Mesenchymal stem cell (in vitro differentiated cells and primary cell): ENCODE measurements around the gene CD8A. TPM values are rescaled to one million over a fixed set of nuclear protein-coding genes. Genes with fewer than 3 reads are reported as not detected.
"Not testable (repeated sequence)": the region's sequence is repeated elsewhere in the genome, so short reads cannot be mapped to it uniquely, and the experiment has no call there.

Experiments used
- DNase-seq: peaks from one replicate; pipeline ENCODE4 v3.0.0-alpha.2; 2013
- H2AFZ ChIP-seq: one replicate; pipeline ENCODE4 v1.6.1; 2013; ENCODE audit warnings: low read depth, mild to moderate bottlenecking, control low read depth, inconsistent platforms, low read length, moderate library complexity
- H2AK5ac ChIP-seq: 2 replicates; pipeline ENCODE4 v1.6.1; 2013; ENCODE audit warnings: low read length, moderate library complexity, mild to moderate bottlenecking, inconsistent platforms; ENCODE audit not compliant: severe bottlenecking
- H2BK120ac ChIP-seq: one replicate; pipeline ENCODE4 v1.6.1; 2013; ENCODE audit warnings: low read depth, mild to moderate bottlenecking, inconsistent platforms, low read length, moderate library complexity
- H2BK12ac ChIP-seq, 2 experiments: one replicate each; pipeline ENCODE4 v1.6.1; 2013; ENCODE audit warnings: inconsistent platforms in 2 of 2, low read length in 2 of 2, mild to moderate bottlenecking in 2 of 2, moderate library complexity in 2 of 2, control low read depth in 1 of 2
- H2BK15ac ChIP-seq: one replicate; pipeline ENCODE4 v1.6.1; 2013; ENCODE audit warnings: mild to moderate bottlenecking, low read depth, inconsistent platforms; ENCODE audit not compliant: poor library complexity, severe bottlenecking
- H2BK5ac ChIP-seq: 2 replicates; pipeline ENCODE4 v1.6.1; 2013; ENCODE audit warnings: low read depth, mild to moderate bottlenecking, low read length, control low read depth, inconsistent platforms; ENCODE audit not compliant: poor library complexity, severe bottlenecking
- H3K14ac ChIP-seq, 2 experiments: one replicate each; pipeline ENCODE4 v1.6.1; 2013; ENCODE audit warnings: inconsistent platforms in 2 of 2, low read length in 2 of 2, control low read depth in 1 of 2, mild to moderate bottlenecking in 1 of 2, moderate library complexity in 1 of 2
- H3K18ac ChIP-seq, 2 experiments: one replicate each; pipeline ENCODE4 v1.6.1; 2013; ENCODE audit warnings: inconsistent platforms in 2 of 2, low read length in 2 of 2, control low read depth in 1 of 2, low read depth in 1 of 2, mild to moderate bottlenecking in 1 of 2
- H3K23ac ChIP-seq, 2 experiments: one replicate each; pipeline ENCODE4 v1.6.1; 2013; ENCODE audit warnings: inconsistent platforms in 2 of 2, low read length in 2 of 2, mild to moderate bottlenecking in 2 of 2, moderate library complexity in 2 of 2, control low read depth in 1 of 2
- H3K27ac ChIP-seq: 2 replicates; pipeline ENCODE4 v1.5.1; 2013; ENCODE audit warnings: mild to moderate bottlenecking, moderate library complexity, low read length, control low read depth, inconsistent platforms; ENCODE audit not compliant: poor library complexity, severe bottlenecking
- H3K27me3 ChIP-seq, 2 experiments: 2 replicates each; pipeline versions ENCODE4 v1.6.1 to v1.7.0; 2013; ENCODE audit warnings: low read length in 2 of 2, mild to moderate bottlenecking in 2 of 2, moderate library complexity in 2 of 2, control low read depth in 1 of 2, inconsistent platforms in 1 of 2; ENCODE audit not compliant: control insufficient read depth in 1 of 2, insufficient read depth in 1 of 2
- H3K36me3 ChIP-seq, 2 experiments: 2 replicates each; pipeline versions ENCODE4 v1.6.1 to v1.7.0; 2013; ENCODE audit warnings: low read length in 2 of 2, control low read depth in 1 of 2, inconsistent platforms in 1 of 2, low read depth in 1 of 2, mild to moderate bottlenecking in 1 of 2; ENCODE audit not compliant: insufficient read depth in 2 of 2, control insufficient read depth in 1 of 2
- H3K4ac ChIP-seq, 2 experiments: one replicate each; pipeline ENCODE4 v1.6.1; 2013; ENCODE audit warnings: inconsistent platforms in 2 of 2, low read length in 2 of 2, mild to moderate bottlenecking in 2 of 2, moderate library complexity in 2 of 2, control low read depth in 1 of 2, low read depth in 1 of 2
- H3K4me1 ChIP-seq: 2 replicates; pipeline ENCODE4 v1.6.1; 2013; ENCODE audit warnings: low read depth, low read length, control low read depth; ENCODE audit not compliant: control insufficient read depth, insufficient read depth
- H3K4me2 ChIP-seq: 2 replicates; pipeline ENCODE4 v1.6.1; 2013; ENCODE audit warnings: low read length, mild to moderate bottlenecking, inconsistent platforms; ENCODE audit not compliant: poor library complexity, severe bottlenecking
- H3K4me3 ChIP-seq, 2 experiments: 2 replicates each; pipeline versions ENCODE4 v1.5.1 to v1.7.0; 2013; ENCODE audit warnings: low read length in 2 of 2, mild to moderate bottlenecking in 2 of 2, control low read depth in 1 of 2, low read depth in 1 of 2; ENCODE audit not compliant: insufficient read depth in 1 of 2
- H3K79me1 ChIP-seq: replicated peaks from 2 replicates; pipeline ENCODE4 v1.6.1; 2013; ENCODE audit warnings: mild to moderate bottlenecking, control low read depth, low read length, inconsistent platforms; ENCODE audit not compliant: poor library complexity, severe bottlenecking
- H3K9ac ChIP-seq: 2 replicates; pipeline ENCODE4 v1.7.0; 2013; ENCODE audit warnings: mild to moderate bottlenecking, low read length, moderate library complexity
- H3K9me3 ChIP-seq: 2 replicates; pipeline ENCODE4 v1.7.0; 2013; ENCODE audit warnings: mild to moderate bottlenecking, low read length; ENCODE audit not compliant: control insufficient read depth
- H4K8ac ChIP-seq: one replicate; pipeline ENCODE4 v1.6.1; 2013; ENCODE audit warnings: inconsistent platforms, mild to moderate bottlenecking, low read length, moderate library complexity
- H4K91ac ChIP-seq: one replicate; pipeline ENCODE4 v1.6.1; 2013; ENCODE audit warnings: mild to moderate bottlenecking, low read length, inconsistent platforms
- WGBS: methylation state at CpG from one replicate; pipeline ENCODE4 v1.1.7; 2013; ENCODE audit warnings: mixed read lengths; 5-methylcytosine and 5-hydroxymethylcytosine counted together
- polyA plus RNA-seq, 2 experiments: library from polyadenylated mRNA; stranded (reverse); fragments of 200-250 nt; gene quantifications; one replicate each; pipeline ENCODE4 v1.2.3, GENCODE V29; 2013

CD8A gene
- not detected for polyA plus RNA-seq (2013, experiment 1 of 2)
- polyA plus RNA-seq (2013, experiment 2 of 2) = not detected

GRCh38 chr2:86790676-86791572, at the start of gene CD8A:
CD8A (minus strand) TSS chr2:86790913; CDS start chr2:86790825, 88 bp downstream.
- Histone ChIP-seq H3K23ac (peak within 1 kb of the TSS in 1 of 2 experiments; percentile 35), H3K36me3 (no peaks in the 10 kb centered on the region), H3K27me3 (peaks cover 76 to 90% of the 10 kb centered on the region in 2 experiments), H3K9me3 (peaks cover 6% of the 10 kb centered on the region), H3K4me2 (peak within 1 kb of the TSS; percentile 50), H3K4me3 (peak within 1 kb of the TSS in 1 of 2 experiments; percentile 49), H2AK5ac (no peak within 1 kb of the TSS), H4K91ac (no peak within 1 kb of the TSS), H3K27ac (no peak within 1 kb of the TSS), H3K9ac (no peak within 1 kb of the TSS), H3K4me1 (peaks cover 17% of the 10 kb centered on the region), H2BK5ac (no peak within 1 kb of the TSS), H2BK12ac (no peak within 1 kb of the TSS), H3K14ac (no peak within 1 kb of the TSS), H3K4ac (no peak within 1 kb of the TSS), H2BK120ac (no peak within 1 kb of the TSS), H3K18ac (no peak within 1 kb of the TSS), H2BK15ac (no peak within 1 kb of the TSS), H2AFZ (no peak within 1 kb of the TSS), H3K79me1 (no peaks in the 10 kb centered on the region), H4K8ac (no peak within 1 kb of the TSS)
- DNase-seq = peak; percentile 28
- WGBS = 3% methylated on average over 48 of the region's 57 CpGs

GRCh38 chr2:86839871-86840548, 49.3 kb upstream of the CD8A start:
- H3K4ac ChIP-seq = not testable (repeated sequence)

GRCh38 chr2:86839455-86839854, 48.7 kb upstream of the CD8A start:
- H3K14ac ChIP-seq, H2BK12ac ChIP-seq, H4K91ac ChIP-seq, H3K9ac ChIP-seq, H3K23ac ChIP-seq, DNase-seq, H2BK15ac ChIP-seq, H3K4me3 ChIP-seq, H3K36me3 ChIP-seq, H2AFZ ChIP-seq, H2BK120ac ChIP-seq, H4K8ac ChIP-seq, H3K18ac ChIP-seq, H2BK5ac ChIP-seq, H3K27ac ChIP-seq, H3K4ac ChIP-seq, H3K27me3 ChIP-seq, H3K4me1 ChIP-seq, H3K79me1 ChIP-seq, H3K9me3 ChIP-seq, H2AK5ac ChIP-seq, H3K4me2 ChIP-seq: not testable (repeated sequence)
- WGBS = 94% methylated on average over 6 of the region's 7 CpGs

More at GRCh38 chr2:86839871-86840548, 49.3 kb upstream of the CD8A start:
- DNase-seq, H3K9ac ChIP-seq, H3K18ac ChIP-seq, H4K91ac ChIP-seq, H2AK5ac ChIP-seq, H3K79me1 ChIP-seq, H2AFZ ChIP-seq, H3K4me3 ChIP-seq, H2BK15ac ChIP-seq, H2BK12ac ChIP-seq, H2BK120ac ChIP-seq, H3K4me2 ChIP-seq, H2BK5ac ChIP-seq, H3K9me3 ChIP-seq, H3K4me1 ChIP-seq, H3K36me3 ChIP-seq, H4K8ac ChIP-seq, H3K27me3 ChIP-seq, H3K14ac ChIP-seq, H3K27ac ChIP-seq, H3K23ac ChIP-seq: not testable (repeated sequence)
- WGBS = 76% methylated on average over 4 of the region's 11 CpGs

GRCh38 chr2:86837714-86838113, 47.0 kb upstream of the CD8A start:
- not testable (repeated sequence) for H3K18ac ChIP-seq, H3K4ac ChIP-seq, DNase-seq, H3K4me3 ChIP-seq, H3K27me3 ChIP-seq, H2AK5ac ChIP-seq, H3K14ac ChIP-seq, H3K23ac ChIP-seq, H3K4me2 ChIP-seq, H2BK5ac ChIP-seq, H4K8ac ChIP-seq, H2BK15ac ChIP-seq, H3K36me3 ChIP-seq, H3K4me1 ChIP-seq, H3K27ac ChIP-seq, H2AFZ ChIP-seq, H4K91ac ChIP-seq, H2BK12ac ChIP-seq, H2BK120ac ChIP-seq, H3K9me3 ChIP-seq, H3K79me1 ChIP-seq, H3K9ac ChIP-seq
- WGBS = 29% methylated on average over 1 of the region's 7 CpGs
